ENCODE results near the gene SRP14. TPM values are rescaled to one million over a fixed set of nuclear protein-coding genes. Genes with fewer than 3 reads are reported as not detected.

SRP14 gene
- total and polyA plus RNA-seq, 4 donors = 136 to 421 (median 272) TPM

- WGBS, 2 donors = 89% methylated on average over 3 of the region's 3 CpGs
- Histone ChIP-seq H3K4me3 (no peak overlapping the region), H3K27ac (ENCODE audit: low read depth in 1 of 2, low read length in 1 of 2) (no peak overlapping the region), H3K27me3 (ENCODE audit: control insufficient read depth in 3 of 3, insufficient read depth in 3 of 3, low read length in 2 of 3) (no peaks in the 10 kb centered on the region), H3K9me3 (ENCODE audit: control insufficient read depth in 4 of 4, insufficient read depth in 3 of 4, low read length in 3 of 4) (no peaks in the 10 kb centered on the region), H3K9ac (ENCODE audit: insufficient read depth in 1 of 2, low read length in 2 of 2) (no peak overlapping the region), H3K36me3 (ENCODE audit: control insufficient read depth in 4 of 4, insufficient read depth in 4 of 4, low read length in 4 of 4) (peaks cover 27 to 51% (median 36%) of the 10 kb centered on the region in 4 donors), H3K4me1 (ENCODE audit: control insufficient read depth in 5 of 5, insufficient read depth in 5 of 5, low read length in 5 of 5) (no peaks in the 10 kb centered on the region)
- ATAC-seq (ENCODE audit: insufficient read depth, low FRiP score) = no peak
- no peak for DNase-seq
- TF ChIP-seq CTCF (IDR thresholded peaks at IDR 0.05; ENCODE audit: control extremely low read depth, extremely low read depth) = no peak
Measured at GRCh38 chr15:40006003-40006402, 33.0 kb downstream of the SRP14 start.

- H3K9ac ChIP-seq (ENCODE audit: insufficient read depth in 1 of 2, low read length in 2 of 2) = no peak overlapping the region
- H3K36me3 ChIP-seq (ENCODE audit: control insufficient read depth in 4 of 4, insufficient read depth in 4 of 4, low read length in 4 of 4) = peaks cover 18 to 49% (median 32%) of the 10 kb centered on the region in 4 donors
Measured at GRCh38 chr15:40003116-40003916, 35.7 kb downstream of the SRP14 start.

GRCh38 chr15:40002295-40002694 lies 36.7 kb downstream of the SRP14 start:
- no peak for TF ChIP-seq CTCF (IDR thresholded peaks at IDR 0.05; ENCODE audit: control extremely low read depth, extremely low read depth)

More at GRCh38 chr15:40003116-40003916, 35.7 kb downstream of the SRP14 start:
- 77 to 81% methylated on average over 7 of the region's 7 CpGs for WGBS, 2 donors
- no peaks in the 10 kb centered on the region for H3K9me3 ChIP-seq (ENCODE audit: control insufficient read depth in 4 of 4, insufficient read depth in 3 of 4, low read length in 3 of 4)
- no peaks in the 10 kb centered on the region for H3K4me1 ChIP-seq (ENCODE audit: control insufficient read depth in 5 of 5, insufficient read depth in 5 of 5, low read length in 5 of 5)
- no peak overlapping the region for H3K4me3 ChIP-seq
- ATAC-seq (ENCODE audit: insufficient read depth, low FRiP score) (no peak), DNase-seq (no peak)
- H3K27me3 ChIP-seq (ENCODE audit: control insufficient read depth in 3 of 3, insufficient read depth in 3 of 3, low read length in 2 of 3) = no peaks in the 10 kb centered on the region
- no peak for TF ChIP-seq CTCF (IDR thresholded peaks at IDR 0.05; ENCODE audit: control extremely low read depth, extremely low read depth)
- H3K27ac ChIP-seq (ENCODE audit: low read depth in 1 of 2, low read length in 1 of 2) = no peak overlapping the region

More at GRCh38 chr15:40002295-40002694, 36.7 kb downstream of the SRP14 start:
- H3K4me3 ChIP-seq = no peak overlapping the region
- no peak overlapping the region for H3K9ac ChIP-seq (ENCODE audit: insufficient read depth in 1 of 2, low read length in 2 of 2)
- 92 to 97% methylated on average over 2 of the region's 2 CpGs for WGBS, 2 donors
- no peak overlapping the region for H3K27ac ChIP-seq (ENCODE audit: low read depth in 1 of 2, low read length in 1 of 2)
- no peak for DNase-seq
- no peaks in the 10 kb centered on the region for H3K27me3 ChIP-seq (ENCODE audit: control insufficient read depth in 3 of 3, insufficient read depth in 3 of 3, low read length in 2 of 3)
- no peaks in the 10 kb centered on the region for H3K4me1 ChIP-seq (ENCODE audit: control insufficient read depth in 5 of 5, insufficient read depth in 5 of 5, low read length in 5 of 5)
- H3K36me3 ChIP-seq (ENCODE audit: control insufficient read depth in 4 of 4, insufficient read depth in 4 of 4, low read length in 4 of 4) = peaks cover 15 to 41% (median 26%) of the 10 kb centered on the region in 4 donors
- no peak for ATAC-seq (ENCODE audit: insufficient read depth, low FRiP score)
- H3K9me3 ChIP-seq (ENCODE audit: control insufficient read depth in 4 of 4, insufficient read depth in 3 of 4, low read length in 3 of 4) = no peaks in the 10 kb centered on the region

Data from lung (tissue), 12 donors.